ENCODE results near the gene POLE3.
"Not testable (repeated sequence)": the region's sequence is repeated elsewhere in the genome, so short reads cannot be mapped to it uniquely, and the experiment has no call there.

Gene POLE3

DNA sequence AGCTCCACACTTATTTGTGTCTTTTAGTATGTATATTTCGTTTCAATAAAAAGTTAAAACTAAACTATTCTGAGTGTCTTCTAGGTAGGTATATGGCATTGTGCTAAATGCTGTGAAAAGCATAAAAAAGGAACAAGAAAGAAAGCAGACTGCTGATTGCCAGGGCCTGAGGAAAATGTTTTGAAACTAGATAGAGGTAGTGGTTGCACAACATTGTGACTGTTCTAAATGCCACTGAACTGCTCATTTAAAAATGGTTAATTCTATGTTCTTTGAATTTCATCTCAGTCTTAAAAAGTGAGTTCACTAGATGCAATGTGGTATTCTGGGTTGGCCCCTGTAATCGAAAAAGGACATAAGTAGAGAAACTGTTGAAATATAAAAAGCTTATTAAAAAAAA is 6.8 kb downstream of the POLE3 start:
- DNase-seq (ENCODE audit: low read depth in 2 of 2) = no peak

- DNase-seq (ENCODE audit: low read depth in 2 of 2) = peak; percentile 98 to 99
Measured at GRCh38 chr9:113401027-113401792, 9.3 kb downstream of the POLE3 start, which contains the start of gene ALAD. Gene ALAD (minus strand): TSS chr9:113401284. CDS start chr9:113393559, 7,725 bp downstream.

- no peak for DNase-seq (ENCODE audit: low read depth in 2 of 2)
Measured at GRCh38 chr9:113399646-113400200, 10.8 kb downstream of the POLE3 start.

- DNase-seq (ENCODE audit: low read depth in 2 of 2) = no peak
Measured at GRCh38 chr9:113398796-113399195, 11.7 kb downstream of the POLE3 start.

DNA sequence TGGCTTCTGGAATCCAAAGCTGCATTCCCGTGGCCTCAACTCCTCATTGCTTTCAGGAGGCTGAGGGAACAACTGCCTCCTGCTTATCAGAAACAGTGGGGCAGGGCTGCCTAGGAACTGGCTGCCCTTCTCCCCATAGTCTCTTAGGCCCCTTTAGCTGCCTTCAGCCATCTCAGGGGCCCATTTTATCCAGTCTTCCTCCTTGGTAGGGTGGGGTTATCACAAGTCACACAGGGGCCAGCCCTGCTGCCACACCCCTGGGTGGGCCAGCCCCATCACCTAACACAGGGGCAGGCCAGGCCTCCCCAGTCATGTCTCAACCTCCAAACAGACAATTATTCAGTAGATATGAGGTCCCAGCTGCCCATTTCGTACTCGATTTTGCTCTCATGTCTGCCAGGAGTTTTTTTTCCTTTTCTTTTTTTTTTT is 13.3 kb downstream of the POLE3 start:
- no peak for DNase-seq (ENCODE audit: low read depth in 2 of 2)

DNA sequence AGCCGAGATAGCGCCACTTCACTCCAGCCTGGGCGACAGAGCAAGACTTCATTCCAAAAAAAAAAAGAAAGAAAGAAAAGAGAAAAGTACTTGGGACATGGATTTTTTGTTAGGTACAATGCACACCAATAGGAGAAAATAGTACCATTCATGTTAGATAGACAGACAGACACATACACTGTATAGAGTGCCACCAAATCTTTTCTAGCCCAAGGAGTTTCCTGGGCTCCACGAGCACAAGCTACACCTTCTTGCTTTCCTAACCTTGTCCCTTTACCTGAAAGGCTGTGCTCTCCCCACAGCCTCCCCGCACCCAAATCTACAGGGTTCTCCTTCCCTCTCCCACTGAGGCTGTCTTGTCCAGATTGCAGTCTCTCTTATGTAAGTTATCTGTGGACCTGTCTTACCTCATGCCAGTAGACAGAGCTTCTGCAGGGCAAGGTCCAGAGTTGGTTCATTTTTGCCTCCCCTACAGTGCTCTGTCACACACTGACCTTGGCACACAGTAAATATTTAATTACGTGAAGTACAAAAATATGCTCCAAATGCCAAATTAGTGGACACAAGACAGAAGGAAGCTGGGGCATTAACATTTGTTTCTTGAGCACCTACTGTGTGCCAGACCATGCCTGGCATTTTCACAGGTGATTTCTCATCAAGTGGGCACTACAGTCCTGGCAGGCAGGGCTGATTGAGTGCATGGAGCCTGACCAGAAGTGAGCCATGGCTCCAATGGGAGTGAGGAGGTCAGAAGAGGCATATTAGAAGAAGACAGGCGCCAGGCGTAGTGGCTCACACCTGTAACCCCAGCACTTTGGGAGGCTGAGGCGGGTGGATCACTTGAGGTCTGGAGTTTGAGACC is 15.2 kb downstream of the POLE3 start:
- no peak for DNase-seq (ENCODE audit: low read depth in 2 of 2)

GRCh38 chr9:113393281-113393680 is 17.2 kb downstream of the POLE3 start:
- no peak for DNase-seq (ENCODE audit: low read depth in 2 of 2)

GRCh38 chr9:113391917-113392316 is 18.6 kb downstream of the POLE3 start:
- no peak for DNase-seq (ENCODE audit: low read depth in 2 of 2)

DNA sequence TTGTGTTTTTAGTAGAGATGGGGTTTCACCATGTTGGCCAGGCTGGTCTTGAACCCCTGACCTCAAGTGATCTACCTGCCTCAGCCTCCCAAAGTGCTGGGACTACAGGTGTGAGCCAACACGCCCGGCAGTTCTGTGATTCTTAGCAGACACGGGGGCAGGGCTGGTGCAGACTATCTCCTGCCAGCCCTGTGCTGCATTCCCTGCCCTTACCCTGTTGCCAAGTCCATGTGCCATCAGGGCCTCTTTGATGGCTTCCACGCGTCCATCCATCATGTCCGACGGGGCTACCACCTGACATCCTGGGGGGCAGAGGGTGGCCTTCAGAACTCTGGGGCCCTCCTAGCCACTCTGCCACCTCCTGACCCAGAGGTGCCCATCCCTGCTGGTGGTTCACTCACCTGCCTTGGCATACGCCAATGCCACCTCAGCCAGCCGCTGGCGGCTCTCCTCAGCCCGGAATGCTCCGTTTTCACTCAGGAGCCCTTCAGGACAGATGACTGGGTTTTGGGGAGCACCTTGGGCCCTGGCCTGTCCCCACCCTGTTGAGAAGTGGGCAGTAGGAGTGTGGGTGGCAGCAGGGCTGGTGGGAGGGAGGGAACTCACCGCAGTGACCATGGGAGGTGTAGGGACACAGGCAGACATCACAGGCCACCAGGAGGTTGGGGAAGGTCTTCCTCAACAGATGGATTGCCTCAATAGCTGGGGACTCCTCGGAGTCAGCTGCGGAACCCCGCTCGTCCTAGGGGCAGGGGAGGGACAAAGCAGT is 20.1 kb downstream of the POLE3 start:
- no peak for DNase-seq (ENCODE audit: low read depth in 2 of 2)

GRCh38 chr9:113389451-113389850 is 21.0 kb downstream of the POLE3 start:
- no peak for DNase-seq (ENCODE audit: low read depth in 2 of 2)

- no peak for DNase-seq (ENCODE audit: low read depth in 2 of 2)
Measured at GRCh38 chr9:113388833-113389232, 21.6 kb downstream of the POLE3 start.

DNA sequence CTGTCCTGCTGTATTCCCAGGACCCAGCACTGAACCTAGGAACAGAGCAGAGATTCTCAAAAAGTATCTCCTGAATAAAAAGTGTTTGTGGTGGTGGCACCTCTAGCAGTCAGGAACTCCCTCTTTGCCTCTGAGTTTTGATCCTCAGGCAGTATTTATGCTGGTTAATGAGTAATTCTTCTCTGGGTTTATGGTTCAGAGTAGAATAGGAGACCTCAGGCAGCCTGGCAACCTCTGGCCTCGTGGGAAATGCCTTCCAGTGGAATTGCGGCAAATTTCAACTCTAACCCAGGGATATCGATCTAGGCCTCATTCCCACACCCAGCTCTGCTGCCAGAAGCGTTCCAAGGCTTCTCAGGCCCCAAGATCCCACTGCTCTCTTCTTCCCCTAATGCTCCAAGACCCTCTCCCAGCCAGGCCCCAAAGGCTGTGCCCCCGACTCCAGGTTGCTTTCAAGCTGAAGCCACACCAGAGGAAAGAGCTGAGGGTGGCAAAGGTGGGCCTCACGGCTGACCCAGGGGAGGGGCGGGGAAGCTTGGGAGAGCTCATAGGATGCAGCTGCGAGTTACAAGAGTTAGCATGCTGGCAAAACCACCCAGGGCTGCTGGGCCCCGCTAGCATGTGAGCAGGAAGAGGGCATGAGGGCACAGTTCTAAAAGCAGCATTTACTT is 22.8 kb downstream of the POLE3 start:
- no peak for DNase-seq (ENCODE audit: low read depth in 2 of 2)

DNA sequence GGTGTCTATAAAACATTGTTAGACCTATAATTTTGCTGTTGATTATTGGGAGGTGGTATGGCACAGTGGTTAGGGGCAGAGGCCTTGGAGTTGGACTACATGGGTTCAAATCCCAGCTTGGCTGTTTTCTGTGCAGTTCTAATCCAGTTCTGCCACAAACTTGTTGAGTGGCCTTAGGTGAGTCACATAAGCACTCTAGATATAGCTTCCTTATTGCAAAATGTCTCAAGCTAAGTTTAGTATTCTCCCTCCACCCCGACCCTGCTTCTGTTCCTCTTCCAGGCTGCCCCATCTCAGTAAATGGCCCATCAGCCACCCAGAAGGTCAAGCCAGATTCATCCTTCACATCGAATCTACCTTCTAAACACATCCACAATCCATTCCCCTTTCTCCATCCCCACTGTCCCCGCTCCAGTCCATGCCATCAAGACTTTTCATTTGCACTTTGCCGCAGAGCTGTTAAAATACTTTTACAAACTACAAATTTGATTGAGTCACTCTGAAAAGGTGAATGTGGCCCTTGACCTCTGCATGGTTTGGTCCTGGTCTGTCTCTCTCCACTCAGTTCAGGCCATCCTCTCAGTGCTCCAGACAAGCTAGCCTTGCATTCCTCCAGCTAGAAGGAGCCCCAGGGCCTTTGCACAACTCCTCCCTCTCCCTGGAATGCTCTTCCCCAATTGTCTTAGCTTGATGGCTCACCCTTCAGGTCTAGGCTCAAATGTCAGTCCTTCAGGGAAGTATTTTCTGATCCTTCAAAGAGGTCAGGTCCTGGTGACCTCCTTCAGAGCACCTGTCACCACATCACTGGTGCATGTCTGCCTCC is 23.7 kb downstream of the POLE3 start:
- DNase-seq (ENCODE audit: low read depth in 2 of 2) = no peak

GRCh38 chr9:113381909-113382411 is 28.5 kb downstream of the POLE3 start:
- DNase-seq (ENCODE audit: low read depth in 2 of 2) = no peak

DNA sequence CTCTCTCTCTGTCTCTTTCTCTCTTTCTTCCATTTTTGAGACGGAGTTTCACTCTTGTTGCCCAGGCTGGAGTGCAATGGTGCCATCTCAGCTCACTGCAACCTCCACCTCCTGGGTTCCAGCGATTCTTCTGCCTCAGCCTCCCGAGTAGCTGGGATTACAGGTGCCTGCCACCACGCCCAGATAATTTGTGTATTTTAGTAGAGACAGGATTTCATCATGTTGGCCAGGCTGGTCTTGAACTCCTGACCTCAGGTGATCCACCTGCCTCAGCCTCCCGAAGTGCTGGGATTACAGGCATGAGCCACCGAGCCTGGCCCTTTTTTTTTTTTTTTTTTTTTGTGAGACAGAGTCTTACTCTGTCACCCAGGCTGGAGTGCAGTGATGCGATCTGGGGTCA is 29.0 kb downstream of the POLE3 start:
- DNase-seq (ENCODE audit: low read depth in 2 of 2) = not testable (repeated sequence)

DNA sequence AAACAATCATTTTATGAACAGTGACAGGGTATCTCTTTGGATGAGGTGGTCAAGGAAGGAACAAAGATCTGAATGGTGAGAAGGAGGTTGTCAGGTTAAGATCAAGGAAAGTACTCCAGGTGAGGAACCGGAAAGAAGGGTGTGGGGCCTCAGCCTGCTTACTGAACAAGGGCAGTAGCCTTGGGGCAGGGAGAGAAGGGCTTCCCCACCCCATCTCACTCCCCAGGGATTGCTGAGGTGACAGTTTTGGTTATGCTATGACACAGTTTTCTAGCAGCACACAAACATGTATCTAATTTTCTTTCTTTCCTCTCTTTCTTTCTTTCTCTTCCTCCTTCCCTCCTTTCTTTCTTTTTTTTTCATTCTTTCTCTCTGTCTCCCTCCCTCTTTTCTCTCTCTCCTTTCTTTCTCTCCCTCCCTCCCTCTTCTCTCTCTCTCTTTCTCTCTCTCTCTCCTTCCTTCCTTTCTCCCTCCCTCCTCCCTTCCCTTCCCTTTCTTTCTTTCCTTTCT is 29.6 kb downstream of the POLE3 start:
- no peak for DNase-seq (ENCODE audit: low read depth in 2 of 2)

DNA sequence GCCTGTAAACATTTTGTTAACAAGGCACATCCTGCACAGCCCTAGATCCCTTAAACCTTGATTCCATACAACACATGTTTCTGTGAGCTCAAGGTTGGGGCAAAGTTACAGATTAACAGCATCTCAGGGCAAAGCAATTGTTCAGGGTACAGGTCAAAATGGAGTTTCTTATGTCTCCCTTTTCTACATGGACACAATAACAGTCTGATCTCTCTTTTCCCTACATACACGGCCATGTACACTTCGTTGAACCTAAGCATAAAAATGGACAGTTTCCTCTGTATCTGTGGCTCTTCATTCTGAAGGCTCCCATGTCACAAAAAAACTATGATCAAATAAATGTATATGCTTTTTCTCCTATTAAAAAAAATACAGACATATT is 30.7 kb downstream of the POLE3 start:
- DNase-seq (ENCODE audit: low read depth in 2 of 2) = not testable (repeated sequence)

- not testable (repeated sequence) for DNase-seq (ENCODE audit: low read depth in 2 of 2)
Measured at GRCh38 chr9:113379094-113379828, 31.2 kb downstream of the POLE3 start.
